Glutamatergic neuron (in vitro differentiated cells): ENCODE data around the gene TMCO6. TPM values are rescaled to one million over a fixed set of nuclear protein-coding genes. Genes with fewer than 3 reads are reported as not detected.
"Not testable (repeated sequence)": the region's sequence is repeated elsewhere in the genome, so short reads cannot be mapped to it uniquely, and the experiment has no call there.

Experiments used
- DNase-seq: peaks from one replicate; pipeline ENCODE4 v3.0.0; 2022
- H3K27ac Mint-ChIP-seq: one replicate; pipeline ENCODE4 v1.8.0; 2020; ENCODE audit warnings: mild to moderate bottlenecking, mixed read lengths, inconsistent platforms; ENCODE audit not compliant: unreplicated experiment
- H3K27me3 Mint-ChIP-seq: one replicate; pipeline ENCODE4 v1.8.0; 2020; ENCODE audit warnings: mild to moderate bottlenecking, moderate library complexity, mixed read lengths, inconsistent platforms; ENCODE audit not compliant: unreplicated experiment
- H3K36me3 Mint-ChIP-seq: one replicate; pipeline ENCODE4 v1.8.0; 2020; ENCODE audit warnings: mild to moderate bottlenecking, mixed read lengths, inconsistent platforms; ENCODE audit not compliant: unreplicated experiment
- H3K4me1 Mint-ChIP-seq: one replicate; pipeline ENCODE4 v1.8.0; 2020; ENCODE audit warnings: mild to moderate bottlenecking, low read depth, mixed read lengths, inconsistent platforms; ENCODE audit not compliant: unreplicated experiment
- H3K4me3 Mint-ChIP-seq: one replicate; pipeline ENCODE4 v1.8.0; 2020; ENCODE audit warnings: mild to moderate bottlenecking, mixed read lengths, inconsistent platforms; ENCODE audit not compliant: unreplicated experiment
- H3K9me3 Mint-ChIP-seq: one replicate; pipeline ENCODE4 v1.8.0; 2020; ENCODE audit warnings: mild to moderate bottlenecking, moderate library complexity, mixed read lengths, inconsistent platforms; ENCODE audit not compliant: unreplicated experiment
- total RNA-seq: library from RNA; stranded (reverse); fragmentation: NEBNext Ultra II Directional; extraction: Animal tissue kit (Norgen Biotek cat#: 25700); gene quantifications from one replicate; pipeline ENCODE4 v1.2.1, GENCODE V29; 2021; ENCODE audit not compliant: unreplicated experiment
- TF ChIP-seq, protein P1 (sequence below): fragments of 200-600 bp; sonication (generic); IDR thresholded peaks from one replicate; pipeline ENCODE4 v1.5.0; 2021; ENCODE audit not compliant: partially characterized antibody, unreplicated experiment

TMCO6 gene
- total RNA-seq, 1 donor from 2014 or later = 12.5 TPM

DNA sequence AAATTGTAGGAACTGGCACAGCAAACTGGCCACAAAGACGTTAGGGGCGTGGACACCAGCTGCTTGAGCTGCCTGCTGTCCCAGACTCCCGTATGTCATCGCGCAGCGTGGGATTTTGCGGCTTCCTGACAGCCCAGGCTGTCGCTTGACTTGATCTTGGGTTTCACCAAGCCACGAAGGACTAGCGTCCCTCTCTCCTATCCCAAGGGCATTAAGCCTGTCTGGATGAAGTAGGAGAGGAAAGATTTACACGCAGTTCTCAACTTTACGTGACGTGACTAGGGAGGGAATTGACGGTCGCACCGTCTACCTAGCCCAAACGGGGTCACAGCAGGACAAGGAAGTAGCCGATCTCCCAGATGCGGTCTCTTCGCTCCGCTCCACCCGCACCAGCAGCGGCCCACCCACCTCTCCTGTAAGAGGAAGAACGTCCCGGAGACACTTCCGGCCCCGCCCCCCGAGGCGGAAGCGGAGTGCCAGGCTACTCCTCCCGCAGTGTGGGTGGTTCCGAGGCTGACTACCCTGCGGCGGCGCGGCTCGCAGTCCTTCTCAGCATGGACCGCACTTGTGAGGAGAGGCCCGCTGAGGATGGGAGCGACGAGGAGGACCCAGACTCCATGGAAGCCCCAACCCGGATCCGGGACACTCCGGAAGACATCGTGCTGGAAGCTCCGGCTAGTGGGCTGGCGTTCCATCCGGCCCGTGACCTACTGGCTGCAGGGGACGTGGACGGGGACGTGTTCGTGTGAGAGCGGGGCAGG is 25.3 kb downstream of the TMCO6 start, which contains the start of gene WDR55:
Gene WDR55, plus strand, starts transcription at position 546 of the 761 bp plus-strand sequence. Its CDS starts 9 bp downstream, at position 555.
- Mint-ChIP-seq H3K27me3 (peaks cover 13% of the 10 kb centered on the region), H3K36me3 (peaks cover 6% of the 10 kb centered on the region)

DNA sequence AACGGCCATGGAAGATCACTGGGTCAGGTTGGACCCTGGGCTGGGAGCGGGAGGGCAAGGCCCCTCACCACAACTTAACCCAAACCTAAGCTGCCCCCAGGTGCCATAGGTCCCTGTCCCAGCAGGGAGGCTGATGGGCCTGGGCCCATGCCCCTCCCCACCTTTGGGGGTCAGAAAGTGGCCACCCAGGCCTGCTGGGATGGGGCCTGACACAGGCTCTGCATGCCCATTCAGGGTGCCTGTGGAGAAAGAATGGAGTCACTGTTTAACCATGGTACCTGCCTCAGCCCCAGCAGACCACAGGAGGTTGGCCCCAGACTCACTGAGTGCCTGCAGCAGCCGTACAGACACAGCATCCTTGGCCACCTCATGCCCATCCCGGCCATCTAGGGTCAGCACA is 31.8 kb downstream of the TMCO6 start:
- H3K36me3 Mint-ChIP-seq, H3K4me1 Mint-ChIP-seq, DNase-seq, H3K4me3 Mint-ChIP-seq, H3K27me3 Mint-ChIP-seq, H3K9me3 Mint-ChIP-seq, H3K27ac Mint-ChIP-seq: not testable (repeated sequence)

More for the DNA sequence above, 25.3 kb downstream of the TMCO6 start, which contains the start of gene WDR55:
- Mint-ChIP-seq H3K4me1 (peaks cover 13% of the 10 kb centered on the region), H3K4me3 (peak within 1 kb of the TSS; percentile 98), H3K27ac (peak within 1 kb of the TSS; percentile 100), H3K9me3 (peaks cover 19% of the 10 kb centered on the region)
- peak; percentile 97 for DNase-seq
- TF ChIP-seq, protein P1, sequence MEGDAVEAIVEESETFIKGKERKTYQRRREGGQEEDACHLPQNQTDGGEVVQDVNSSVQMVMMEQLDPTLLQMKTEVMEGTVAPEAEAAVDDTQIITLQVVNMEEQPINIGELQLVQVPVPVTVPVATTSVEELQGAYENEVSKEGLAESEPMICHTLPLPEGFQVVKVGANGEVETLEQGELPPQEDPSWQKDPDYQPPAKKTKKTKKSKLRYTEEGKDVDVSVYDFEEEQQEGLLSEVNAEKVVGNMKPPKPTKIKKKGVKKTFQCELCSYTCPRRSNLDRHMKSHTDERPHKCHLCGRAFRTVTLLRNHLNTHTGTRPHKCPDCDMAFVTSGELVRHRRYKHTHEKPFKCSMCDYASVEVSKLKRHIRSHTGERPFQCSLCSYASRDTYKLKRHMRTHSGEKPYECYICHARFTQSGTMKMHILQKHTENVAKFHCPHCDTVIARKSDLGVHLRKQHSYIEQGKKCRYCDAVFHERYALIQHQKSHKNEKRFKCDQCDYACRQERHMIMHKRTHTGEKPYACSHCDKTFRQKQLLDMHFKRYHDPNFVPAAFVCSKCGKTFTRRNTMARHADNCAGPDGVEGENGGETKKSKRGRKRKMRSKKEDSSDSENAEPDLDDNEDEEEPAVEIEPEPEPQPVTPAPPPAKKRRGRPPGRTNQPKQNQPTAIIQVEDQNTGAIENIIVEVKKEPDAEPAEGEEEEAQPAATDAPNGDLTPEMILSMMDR = no peak

DNA sequence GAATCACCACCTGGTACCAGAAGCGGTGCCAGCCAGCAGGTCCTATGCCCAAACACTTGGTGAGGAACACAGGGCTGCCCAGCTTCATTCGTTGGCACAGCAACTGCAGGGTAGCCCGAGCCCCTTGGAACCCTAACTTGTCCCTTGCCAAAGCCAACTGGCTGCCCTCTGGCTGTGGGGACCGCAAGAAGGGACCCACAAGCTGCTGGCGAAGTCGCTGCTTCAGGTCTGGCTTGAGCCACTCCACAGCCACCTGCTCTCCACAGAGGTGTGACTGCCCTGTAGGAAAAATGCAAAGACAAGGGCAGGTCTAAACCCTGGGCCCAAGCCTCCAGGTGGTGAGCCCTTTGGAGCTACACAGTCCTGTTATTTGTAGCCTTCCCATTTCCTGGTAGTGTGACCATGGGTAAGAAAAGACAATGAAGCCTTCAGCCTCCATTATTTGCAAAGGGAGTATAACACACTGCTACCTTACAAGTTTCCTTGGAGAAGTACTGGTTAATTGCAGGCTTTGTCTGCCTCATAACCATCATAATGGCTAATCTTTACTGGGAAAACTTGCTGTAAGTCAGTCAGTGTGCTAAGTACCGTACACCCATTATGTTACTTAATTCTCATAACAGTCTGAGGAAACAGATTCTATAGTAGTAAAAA is 32.3 kb downstream of the TMCO6 start:
- Mint-ChIP-seq H3K27ac (no peak overlapping the region), H3K9me3 (peaks cover 1% of the 10 kb centered on the region), H3K36me3 (peaks cover 4% of the 10 kb centered on the region), H3K27me3 (peaks cover 4% of the 10 kb centered on the region), H3K4me3 (no peak overlapping the region), H3K4me1 (peaks cover 2% of the 10 kb centered on the region)
- DNase-seq = no peak
- TF ChIP-seq, protein P1 = no peak

DNA sequence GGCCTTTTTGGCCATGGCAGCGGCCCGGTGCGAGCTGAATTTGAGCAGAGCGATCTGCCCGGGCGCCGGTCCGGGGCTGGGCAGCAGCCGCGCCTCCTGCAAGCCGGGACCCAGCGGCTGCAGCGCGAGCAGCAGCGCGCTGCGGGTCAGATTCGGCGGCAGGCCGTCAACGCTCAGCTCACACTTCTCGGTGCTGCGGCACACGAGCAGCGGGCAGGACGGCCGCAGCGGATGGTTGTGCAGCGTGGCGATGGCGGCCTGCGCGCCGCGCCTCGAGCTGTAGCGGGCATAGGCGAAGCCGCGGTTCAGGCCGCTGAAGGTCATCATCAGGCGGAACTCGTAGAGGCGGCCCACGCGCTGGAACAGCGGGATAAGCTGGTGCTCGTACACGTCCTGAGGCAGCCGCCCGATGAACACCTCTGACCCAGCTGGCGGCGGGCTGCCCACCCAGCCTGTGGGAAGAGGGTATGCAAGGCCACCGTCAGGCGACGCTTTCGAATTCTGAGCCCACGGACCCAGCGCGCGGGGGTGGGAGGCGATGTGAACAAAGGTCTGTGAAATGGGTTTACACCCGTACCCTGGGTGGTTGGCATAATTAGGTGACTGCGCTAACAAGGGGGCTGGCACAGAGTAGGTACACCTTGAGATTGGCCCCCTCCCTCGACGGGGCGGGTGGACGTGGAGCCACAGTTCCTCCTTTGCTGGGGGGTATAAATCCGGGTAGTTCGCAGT is 33.4 kb downstream of the TMCO6 start:
- H3K9me3 Mint-ChIP-seq = peaks cover 1% of the 10 kb centered on the region
- peaks cover 2% of the 10 kb centered on the region for H3K27me3 Mint-ChIP-seq
- TF ChIP-seq, protein P1 = no peak
- DNase-seq = peak; percentile 67
- H3K4me3 Mint-ChIP-seq = no peak overlapping the region
- H3K27ac Mint-ChIP-seq = no peak overlapping the region
- no peaks in the 10 kb centered on the region for H3K4me1 Mint-ChIP-seq
- peaks cover 4% of the 10 kb centered on the region for H3K36me3 Mint-ChIP-seq

DNA sequence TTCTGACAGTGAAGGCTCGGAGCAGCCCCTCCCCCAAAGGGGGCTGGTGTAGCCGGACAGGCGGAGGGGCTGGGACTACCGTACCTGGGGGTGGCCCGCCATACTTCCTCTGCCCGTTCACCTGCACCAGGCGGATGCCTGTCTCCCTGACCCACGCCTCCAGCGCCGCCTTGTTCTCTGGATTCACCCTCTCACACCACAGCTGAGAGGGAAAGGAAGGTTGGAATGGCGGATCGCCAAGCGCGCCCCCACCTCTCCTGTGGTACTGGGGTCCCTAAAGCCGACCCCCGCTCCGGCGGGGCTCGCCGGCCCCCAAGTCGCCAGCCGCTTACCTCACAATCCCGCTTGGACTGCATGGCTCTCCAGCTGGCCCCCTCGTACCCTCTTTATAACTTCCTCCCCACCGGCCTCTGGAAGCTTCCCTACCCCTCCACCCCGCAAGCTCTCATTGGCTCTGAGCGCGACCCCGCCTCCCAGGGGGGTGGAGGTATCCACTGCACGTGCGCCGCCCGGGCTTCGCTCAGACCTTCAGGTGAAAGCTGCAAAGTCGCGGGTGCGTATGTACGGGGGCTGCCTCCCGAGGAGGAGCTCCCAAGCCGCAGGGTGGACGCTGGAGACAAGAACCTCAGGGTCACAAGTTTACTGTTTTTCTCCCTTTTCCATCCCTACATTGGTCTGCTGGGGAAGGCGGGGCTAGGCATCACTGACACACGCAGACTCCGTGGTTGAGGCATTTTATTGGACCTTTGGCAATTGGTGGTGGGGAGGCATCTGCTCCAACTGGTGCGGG is 34.1 kb downstream of the TMCO6 start, which contains the start of gene DND1:
Gene DND1, minus strand, starts transcription at position 390 of the 790 bp plus-strand sequence. Its CDS starts 34 bp downstream, at position 356.
- Mint-ChIP-seq H3K4me3 (no peak within 1 kb of the TSS), H3K27ac (peak within 1 kb of the TSS; percentile 17), H3K27me3 (no peaks in the 10 kb centered on the region), H3K4me1 (no peaks in the 10 kb centered on the region), H3K36me3 (peaks cover 4% of the 10 kb centered on the region), H3K9me3 (peaks cover 1% of the 10 kb centered on the region)
- TF ChIP-seq, protein P1 = no peak
- DNase-seq = peak; percentile 14
